Stimulated activated CD4-positive, alpha-beta T cell treated with anti-CD3 and anti-CD28 coated beads, Interleukin-4, amount 100 ng/mL, for 24 hours (primary cell): ENCODE results near the gene TKTL1.

ENCODE experiments used
- DNase-seq: peaks from one replicate; pipeline ENCODE4 v3.0.0-alpha.2; 2020

TKTL1 gene

GRCh38 chrX:154365052-154365600 lies 69.5 kb downstream of the TKTL1 start:
- no peak for DNase-seq

GRCh38 chrX:154365997-154366665 lies 70.5 kb downstream of the TKTL1 start:
- no peak for DNase-seq

- DNase-seq = no peak
Observed at GRCh38 chrX:154366666-154367055, 71.1 kb downstream of the TKTL1 start.

GRCh38 chrX:154367474-154368308 lies 72.1 kb downstream of the TKTL1 start:
- DNase-seq = no peak

DNA sequence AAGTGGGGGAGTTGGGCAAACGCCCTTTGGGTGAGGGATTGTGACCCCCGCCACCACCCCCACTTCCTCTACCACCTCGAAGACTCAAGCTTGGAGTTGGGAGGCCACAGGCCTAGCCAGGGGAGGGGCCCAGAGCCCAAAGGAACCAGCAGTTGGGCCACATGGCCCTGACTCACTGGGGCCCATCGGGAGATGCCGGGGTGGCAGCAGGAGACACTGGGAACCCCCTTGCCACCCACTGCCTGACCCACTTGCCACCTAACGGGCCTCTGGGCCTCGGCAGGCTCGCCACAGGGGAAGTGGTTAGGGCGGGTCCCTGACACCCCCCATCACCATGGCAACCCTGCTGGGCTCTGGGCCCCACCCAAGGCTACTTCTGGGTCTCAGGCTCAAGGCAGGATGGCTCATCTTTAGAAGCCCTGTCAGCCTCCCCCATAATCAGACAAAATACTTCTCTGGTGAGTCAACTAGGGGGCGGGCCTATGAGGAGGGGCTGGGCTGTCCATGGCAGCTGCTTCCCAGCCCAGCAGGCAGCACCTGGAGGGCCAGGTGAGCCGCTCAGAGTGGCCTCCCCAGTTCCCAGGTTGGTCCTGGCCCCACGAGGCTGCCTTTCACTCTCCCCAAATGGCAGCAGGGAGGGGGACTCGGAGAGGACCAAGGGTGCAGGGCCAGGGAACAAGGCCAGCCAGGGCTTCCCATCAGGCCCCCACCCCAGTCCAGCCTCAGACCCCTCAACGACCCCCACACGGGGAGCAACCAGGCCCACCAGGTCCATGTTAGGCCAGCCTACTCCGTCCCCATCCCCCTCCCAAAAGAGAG lies 73.2 kb downstream of the TKTL1 start:
- DNase-seq = peak; percentile 92

GRCh38 chrX:154369449-154370299 lies 74.1 kb downstream of the TKTL1 start:
- peak; percentile 66 for DNase-seq

GRCh38 chrX:154370300-154371016 lies 74.9 kb downstream of the TKTL1 start:
- DNase-seq = no peak

DNA sequence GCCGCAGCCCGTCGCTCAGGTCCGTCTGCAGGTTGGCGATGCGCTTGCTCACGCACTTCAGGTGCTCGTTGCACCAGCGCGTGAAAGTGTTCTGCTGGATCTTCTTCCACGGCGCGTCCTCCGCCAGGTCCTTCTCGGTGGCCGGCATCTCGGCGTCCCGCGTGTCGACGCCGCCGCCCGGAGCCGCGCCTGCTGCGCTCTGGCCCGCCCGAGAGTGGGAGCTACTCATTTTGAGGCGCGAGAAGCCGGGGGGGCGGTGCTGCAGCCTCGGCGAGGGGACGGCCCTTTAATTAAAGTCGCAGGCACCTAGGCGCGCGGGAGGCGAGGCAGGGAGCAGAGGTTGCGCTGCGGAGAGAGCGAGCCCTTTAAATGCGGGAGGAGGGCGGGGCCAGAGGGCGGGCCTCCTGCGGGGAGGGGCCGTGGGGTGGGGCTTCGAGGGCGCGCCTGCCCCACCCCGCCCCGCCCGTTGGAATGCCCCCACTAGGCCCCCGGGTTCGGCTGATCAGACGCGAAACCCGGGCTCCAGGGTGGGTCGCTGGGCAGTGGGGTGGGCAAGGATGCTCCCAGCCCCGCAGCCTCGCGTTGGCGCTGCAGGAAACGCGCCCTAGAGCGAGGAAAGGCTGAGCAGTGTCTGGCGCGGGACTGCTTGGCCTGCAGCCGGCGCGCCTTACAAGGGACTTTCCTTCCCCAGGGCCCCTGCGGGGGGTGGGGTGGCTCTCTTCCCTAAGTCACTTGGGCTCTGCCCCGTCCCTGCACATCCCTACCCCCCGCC lies 75.6 kb downstream of the TKTL1 start:
- DNase-seq = peak; percentile 92

DNA sequence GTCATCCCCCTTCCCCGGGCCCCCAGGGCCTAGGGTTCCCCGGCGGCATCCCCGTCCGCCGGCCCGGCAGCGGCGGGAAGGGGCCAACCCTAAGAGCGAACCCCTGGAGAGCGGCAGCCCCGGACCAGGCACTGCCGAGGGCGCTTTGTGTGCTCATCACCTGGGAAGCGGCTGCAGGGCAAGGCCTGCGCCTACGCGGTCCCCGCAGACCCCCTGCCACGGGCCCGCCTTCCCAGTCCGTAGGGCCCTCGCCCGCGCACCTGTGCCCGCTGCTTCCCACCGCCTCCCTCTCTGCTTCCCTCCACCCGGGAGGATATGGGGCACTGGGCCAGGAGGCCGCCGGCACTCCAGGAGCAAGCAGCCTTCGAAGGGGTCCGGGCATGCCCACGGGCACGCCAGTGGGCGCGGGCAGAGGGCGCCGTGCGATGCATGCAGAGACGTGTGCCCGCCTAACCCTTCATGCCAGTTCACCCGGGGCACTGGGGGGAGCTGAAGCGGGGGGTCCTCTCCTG lies 76.2 kb downstream of the TKTL1 start:
- no peak for DNase-seq

DNA sequence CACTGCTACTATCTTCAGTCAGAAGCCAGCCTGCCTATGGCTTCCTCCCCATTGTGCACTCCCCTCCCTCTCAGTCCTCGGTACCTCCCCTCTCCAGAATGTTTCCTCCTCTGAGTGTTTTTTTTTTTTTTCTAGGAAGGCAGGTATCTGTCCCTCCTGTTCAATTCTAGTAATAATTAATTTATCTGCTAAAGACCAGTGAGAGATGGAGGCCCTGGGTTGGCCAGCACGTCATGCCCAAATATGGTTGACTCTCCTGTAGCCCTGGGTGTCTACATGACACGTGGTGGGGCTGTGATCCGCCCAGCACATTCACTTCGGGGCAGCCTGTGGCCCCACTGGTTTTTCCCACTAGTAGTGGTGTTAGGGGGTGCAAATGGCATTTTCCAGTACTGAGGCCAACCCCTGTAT lies 77.0 kb downstream of the TKTL1 start:
- DNase-seq = peak; percentile 32

DNA sequence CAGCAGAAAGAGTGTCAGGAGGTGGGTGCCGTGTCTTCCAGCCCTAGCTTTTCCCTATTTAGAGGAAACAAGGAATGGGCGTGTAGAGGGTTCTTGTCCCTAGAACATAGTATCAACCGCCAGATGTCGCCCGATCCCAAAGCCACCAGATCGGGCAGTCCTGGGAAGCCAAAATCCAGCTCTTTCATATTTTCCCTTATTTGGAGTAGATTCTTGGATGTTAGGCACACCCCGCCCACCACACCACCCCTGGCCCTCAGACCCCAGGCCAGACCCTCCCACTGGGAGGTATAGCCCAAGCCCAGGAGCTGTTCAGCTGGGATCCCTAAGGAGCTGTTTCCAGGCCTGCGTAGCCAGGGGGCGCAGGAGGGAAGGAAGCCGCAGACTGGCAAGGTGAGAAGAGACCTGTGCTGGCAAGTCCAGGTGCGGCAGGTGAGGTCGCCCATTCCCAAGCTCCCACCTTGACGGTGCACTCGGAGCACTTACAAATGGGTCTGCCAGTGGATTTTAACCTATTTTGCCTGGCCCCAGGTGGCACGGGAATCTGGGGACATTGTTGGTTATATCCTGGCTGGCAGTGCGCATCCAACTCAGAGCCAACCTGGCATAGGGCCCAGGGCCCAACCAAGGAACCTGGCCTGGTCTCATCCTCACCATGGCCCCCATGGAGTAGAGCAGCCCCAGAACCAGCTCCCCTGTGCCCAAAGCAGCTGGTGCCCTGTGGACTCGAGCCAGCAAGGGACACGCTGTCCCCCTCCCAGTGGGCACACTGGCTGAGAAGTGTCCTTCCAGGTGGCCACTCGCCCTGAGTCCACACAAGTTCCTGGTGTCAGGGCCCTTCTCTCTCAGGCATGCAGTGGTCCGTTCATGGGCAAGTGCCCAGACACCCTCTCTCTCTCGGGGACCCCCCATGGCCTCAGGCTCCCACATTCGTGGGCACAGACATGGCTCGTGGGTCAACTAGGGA lies 78.0 kb downstream of the TKTL1 start:
- no peak for DNase-seq

- peak; percentile 18 for DNase-seq
Observed at GRCh38 chrX:154374313-154375155, 78.9 kb downstream of the TKTL1 start, which contains the start of gene FLNA. FLNA (minus strand) TSS chrX:154374634; CDS start chrX:154371245, 3,389 bp downstream.

GRCh38 chrX:154375156-154375504 lies 79.5 kb downstream of the TKTL1 start:
- no peak for DNase-seq

DNA sequence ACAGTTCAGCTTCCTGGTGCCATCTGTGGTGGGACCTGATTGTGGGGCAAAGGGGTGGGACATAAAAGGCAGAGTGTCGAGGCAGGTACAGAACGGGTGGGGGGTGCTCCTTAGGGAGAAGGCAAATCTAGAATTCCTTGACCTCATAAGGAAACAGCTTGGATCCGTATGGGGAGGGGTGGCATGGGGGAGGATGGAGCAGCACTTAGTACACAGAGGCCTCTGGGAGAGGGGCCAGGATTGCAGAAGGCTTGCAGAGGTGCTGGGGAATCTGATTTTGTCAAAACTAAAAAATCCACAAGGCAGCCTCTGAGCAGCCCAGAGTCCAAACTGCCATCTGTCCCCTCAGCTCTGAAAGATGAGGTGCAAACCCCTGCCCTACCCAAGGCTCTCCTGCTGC lies 81.2 kb downstream of the TKTL1 start:
- DNase-seq = no peak

DNA sequence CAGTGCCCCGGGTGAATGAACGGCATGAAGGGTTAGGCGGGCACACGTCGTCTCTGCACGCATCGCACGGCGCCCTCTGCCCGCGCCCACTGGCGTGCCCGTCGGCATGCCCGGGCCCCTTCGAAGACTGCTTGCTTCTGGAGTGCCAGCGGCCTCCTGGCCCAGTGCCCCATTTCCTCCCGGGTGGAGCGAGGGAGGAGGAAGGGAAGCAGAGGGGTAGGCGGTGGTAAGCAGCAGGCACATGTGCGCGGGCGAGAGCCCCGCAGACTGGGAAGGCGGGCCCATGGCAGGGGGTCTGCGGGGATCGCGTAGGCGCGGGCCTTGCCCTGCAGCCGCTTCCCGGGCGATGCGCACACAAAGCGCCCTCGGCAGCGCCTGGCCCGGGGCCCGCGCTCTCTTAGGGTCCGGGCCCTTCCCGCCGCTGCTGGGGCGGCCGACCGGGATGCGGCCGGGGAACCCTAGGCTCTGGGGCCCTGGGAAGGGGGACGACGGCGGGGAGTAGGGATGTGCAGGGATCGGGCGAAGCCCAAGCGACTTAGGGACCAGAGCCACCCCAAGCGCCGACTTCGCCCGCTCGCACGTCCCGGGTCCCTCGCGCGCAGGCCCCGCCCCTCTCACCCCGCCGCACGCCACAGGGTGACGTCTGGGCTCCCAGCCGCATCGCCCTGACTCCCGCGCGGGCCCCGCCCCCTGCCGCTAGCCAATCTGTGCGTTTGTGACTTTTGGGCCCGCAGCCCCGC lies 82.6 kb downstream of the TKTL1 start:
- DNase-seq = peak; percentile 24

- DNase-seq = peak; percentile 95
Observed at GRCh38 chrX:154378799-154379568, 83.4 kb downstream of the TKTL1 start, which contains the start of gene EMD. EMD (plus strand) TSS chrX:154379295; CDS start chrX:154379485, 190 bp downstream.

GRCh38 chrX:154379569-154379951 lies 84.0 kb downstream of the TKTL1 start:
- DNase-seq = no peak
